Measurements from ENCODE around the gene SMURF2. TPM values are rescaled to one million over a fixed set of nuclear protein-coding genes. Genes with fewer than 3 reads are reported as not detected.

The SMURF2 gene
- total RNA-seq, 1 experiment from 2014 or later = 23.0 TPM

- TF ChIP-seq FOXK1 (CRISPR knock-in tag; IDR thresholded peaks at IDR 0.05) = no peak
- no peak for TF ChIP-seq ZNF532 (CRISPR knock-in tag; IDR thresholded peaks at IDR 0.05; ENCODE audit: borderline replicate concordance)
- TF ChIP-seq SMAD3 (CRISPR knock-in tag; IDR thresholded peaks at IDR 0.05; ENCODE audit: borderline replicate concordance) = no peak
- TF ChIP-seq GABPB1 (CRISPR knock-in tag; IDR thresholded peaks at IDR 0.05) = no peak
- no peak for TF ChIP-seq GRHL2 (CRISPR knock-in tag; IDR thresholded peaks at IDR 0.05; ENCODE audit: insufficient replicate concordance, severe bottlenecking)
- TF ChIP-seq TCF7 (CRISPR knock-in tag; IDR thresholded peaks at IDR 0.05; ENCODE audit: low read depth) = no peak
- no peak for TF ChIP-seq TP53 (CRISPR knock-in tag; IDR thresholded peaks at IDR 0.05)
- TF ChIP-seq HMGA2 (CRISPR knock-in tag; IDR thresholded peaks at IDR 0.05) = no peak
Measured at GRCh38 chr17:64571746-64572145, 90.4 kb downstream of the SMURF2 start (continued).

- Mint-ChIP-seq H3K27me3 (ENCODE audit: low read depth) (no peaks in the 10 kb centered on the region), H3K4me1 (no peaks in the 10 kb centered on the region), H3K36me3 (peaks cover 24% of the 10 kb centered on the region), H3K4me3 (no peak overlapping the region), H3K9me3 (no peaks in the 10 kb centered on the region), H3K27ac (no peak overlapping the region)
- DNase-seq (ENCODE audit: low spot score) (no peak), ATAC-seq (no peak)
- CTCF ChIA-PET = no interaction called here
- TF ChIP-seq E2F5 (CRISPR knock-in tag; IDR thresholded peaks at IDR 0.05) (no peak), USF2 (CRISPR knock-in tag; IDR thresholded peaks at IDR 0.05) (no peak), ZNF512 (CRISPR knock-in tag; IDR thresholded peaks at IDR 0.05; ENCODE audit: borderline replicate concordance) (no peak), ZNF396 (CRISPR knock-in tag; IDR thresholded peaks at IDR 0.05; ENCODE audit: borderline replicate concordance) (no peak), IRF1 (CRISPR knock-in tag; IDR thresholded peaks at IDR 0.05) (no peak), ATF6 (CRISPR knock-in tag; IDR thresholded peaks at IDR 0.05) (no peak), HMGXB4 (CRISPR knock-in tag; IDR thresholded peaks at IDR 0.05) (no peak), ERG (CRISPR knock-in tag; IDR thresholded peaks at IDR 0.05) (no peak), ATF1 (CRISPR knock-in tag; IDR thresholded peaks at IDR 0.05) (no peak), HMGA2 (CRISPR knock-in tag; IDR thresholded peaks at IDR 0.05) (no peak), FOXK1 (CRISPR knock-in tag; IDR thresholded peaks at IDR 0.05) (no peak), FOXP4 (CRISPR knock-in tag; IDR thresholded peaks at IDR 0.05) (no peak)
- POLR2A ChIA-PET = no interaction called here
Measured at GRCh38 chr17:64565563-64565962, 96.5 kb downstream of the SMURF2 start.

All from WTC11 (cell line).